Activated T-cell treated with anti-CD3 and anti-CD28 coated beads, Interleukin-2, amount 50 U/mL, for 4 hours (primary cell): Measurements from ENCODE around the gene ATAT1. TPM values are rescaled to one million over a fixed set of nuclear protein-coding genes. Genes with fewer than 3 reads are reported as not detected.

Experiments
- ATAC-seq, 2 donors: fragments of 200-7000 bp; cut with Tn5 transposase; one replicate each; pipeline ENCODE4 v1.10.0; 2021
- DNase-seq: peaks from one replicate; pipeline ENCODE4 v3.0.0-alpha.2; 2020
- H3K27me3 Mint-ChIP-seq: one replicate; pipeline ENCODE4 v1.8.0; 2021; ENCODE audit warnings: low read depth, mixed read lengths
- H3K36me3 Mint-ChIP-seq: one replicate; pipeline ENCODE4 v1.8.0; 2022; ENCODE audit warnings: mixed read lengths; ENCODE audit not compliant: insufficient read depth
- H3K4me1 Mint-ChIP-seq: one replicate; pipeline ENCODE4 v1.8.0; 2021; ENCODE audit warnings: low read depth, mixed read lengths
- H3K4me3 Mint-ChIP-seq: one replicate; pipeline ENCODE4 v1.8.0; 2021; ENCODE audit warnings: mild to moderate bottlenecking, moderate library complexity, mixed read lengths
- H3K9me3 Mint-ChIP-seq: one replicate; pipeline ENCODE4 v1.8.0; 2021; ENCODE audit warnings: mixed read lengths
- total RNA-seq, 3 donors: library from RNA; stranded (reverse); gene quantifications; one replicate each; pipeline ENCODE4 v1.2.1, GENCODE V29; 2021

Gene ATAT1
- total RNA-seq, 3 donors from 2014 or later, result 5.9 to 10.3 (median 9.5) TPM

GRCh38 chr6:30689985-30690384, 63.3 kb downstream of the ATAT1 start:
- H3K27me3 Mint-ChIP-seq, result no peaks in the 10 kb centered on the region
- peaks cover 44% of the 10 kb centered on the region for H3K4me1 Mint-ChIP-seq
- no peak for DNase-seq
- no peak for ATAC-seq
- H3K9me3 Mint-ChIP-seq, result no peaks in the 10 kb centered on the region
- H3K4me3 Mint-ChIP-seq, result peak overlapping the region; percentile 82
- H3K36me3 Mint-ChIP-seq, result peaks cover 6% of the 10 kb centered on the region

GRCh38 chr6:30690403-30691207, 63.9 kb downstream of the ATAT1 start, which contains the start of gene NRM:
TSS of gene NRM (minus strand) at chr6:30690984. CDS start at chr6:30690974, 10 bp downstream.
- ATAC-seq, result peak; percentile 49 to 57
- H3K36me3 Mint-ChIP-seq, result peaks cover under 1% of the 10 kb centered on the region
- no peaks in the 10 kb centered on the region for H3K9me3 Mint-ChIP-seq
- DNase-seq, result peak; percentile 69
- H3K27me3 Mint-ChIP-seq, result no peaks in the 10 kb centered on the region
- peak within 1 kb of the TSS; percentile 82 for H3K4me3 Mint-ChIP-seq
- H3K4me1 Mint-ChIP-seq, result peaks cover 44% of the 10 kb centered on the region

GRCh38 chr6:30691208-30691847, 64.7 kb downstream of the ATAT1 start:
- Mint-ChIP-seq H3K4me1 (peaks cover 44% of the 10 kb centered on the region), H3K36me3 (no peaks in the 10 kb centered on the region), H3K4me3 (peak overlapping the region; percentile 82), H3K27me3 (no peaks in the 10 kb centered on the region), H3K9me3 (no peaks in the 10 kb centered on the region)
- DNase-seq (no peak), ATAC-seq (no peak)

Other genes starting within 250 kb of the ATAT1 start
- gene HLA-E, start 137.4 kb upstream of the ATAT1 start, total RNA-seq, result 1,000 to 10,000 TPM in 1 of 3 donors, 100 to 1,000 TPM in 2; 695 to 1,026 (median 934) TPM
- gene GNL1, start 70.4 kb upstream of the ATAT1 start, total RNA-seq, result 100 to 1,000 TPM; 134 to 142 (median 138) TPM
- 10 to 100 TPM; 41.3 to 49.3 (median 43.8) TPM for gene PRR3, start 69.6 kb upstream of the ATAT1 start, total RNA-seq
- gene ABCF1, start 55.4 kb upstream of the ATAT1 start, total RNA-seq, result 100 to 1,000 TPM; 167 to 181 (median 181) TPM
- 100 to 1,000 TPM; 102 to 106 (median 106) TPM for gene PPP1R10, start 9.6 kb upstream of the ATAT1 start, total RNA-seq
- 100 to 1,000 TPM in 2 of 3 donors, 10 to 100 TPM in 1; 98.6 to 108 (median 103) TPM for gene MRPS18B, start 9.0 kb upstream of the ATAT1 start, total RNA-seq
- 10 to 100 TPM; 34.7 to 36.7 (median 36.6) TPM for gene C6orf136, start 20.3 kb downstream of the ATAT1 start, total RNA-seq
- 10 to 100 TPM; 54.2 to 57.2 (median 54.8) TPM for gene DHX16, start 46.1 kb downstream of the ATAT1 start, total RNA-seq
- gene PPP1R18, start 59.8 kb downstream of the ATAT1 start, total RNA-seq, result 100 to 1,000 TPM; 148 to 176 (median 148) TPM
- 10 to 100 TPM in 2 of 3 donors, 1 to 10 TPM in 1; 9.7 to 10.5 (median 10.2) TPM for gene NRM, start 64.1 kb downstream of the ATAT1 start, total RNA-seq
- gene MDC1, start 90.4 kb downstream of the ATAT1 start, total RNA-seq, result 10 to 100 TPM; 65.4 to 69.5 (median 65.8) TPM
- 1,000 to 10,000 TPM; 1,153 to 1,485 (median 1,301) TPM for gene TUBB, start 93.5 kb downstream of the ATAT1 start, total RNA-seq
- 10 to 100 TPM; 93.0 to 98.1 (median 95.0) TPM for gene FLOT1, start 115.8 kb downstream of the ATAT1 start, total RNA-seq
- 100 to 1,000 TPM; 519 to 552 (median 531) TPM for gene IER3, start 117.7 kb downstream of the ATAT1 start, total RNA-seq